Psoas muscle (tissue), 8 donors: ENCODE results near the gene GRID2IP. TPM values are rescaled to one million over a fixed set of nuclear protein-coding genes. Genes with fewer than 3 reads are reported as not detected.
"Not testable (repeated sequence)": the region's sequence is repeated elsewhere in the genome, so short reads cannot be mapped to it uniquely, and the experiment has no call there.

Experiments used
- ATAC-seq, 4 donors: fragments of 200-7000 bp; cut with Tn5 transposase; one replicate each; pipeline ENCODE4 v1.9.1; 2020; ENCODE audit warnings: moderate library complexity in 3 of 4, mild to moderate bottlenecking in 2 of 4
- DNase-seq, 2 donors: peaks; one replicate each; pipeline ENCODE4 v3.0.0-alpha.2; 2020
- H3K27ac ChIP-seq: fragments of 200-600 bp; one replicate; pipeline ENCODE4 v1.8.0; 2022
- H3K27me3 ChIP-seq, 3 donors: fragments of 200-600 bp in 1 of 3; one replicate each; pipeline versions ENCODE4 v1.6.1 to v1.8.0; 2013 to 2022; ENCODE audit warnings: low read length in 2 of 3, mild to moderate bottlenecking in 2 of 3, moderate library complexity in 1 of 3; ENCODE audit not compliant: insufficient read depth in 3 of 3
- H3K36me3 ChIP-seq, 2 donors: fragments of 200-600 bp in 1 of 2; one replicate each; pipeline versions ENCODE4 v1.6.1 to v1.8.0; 2013 to 2022; ENCODE audit warnings: low read depth in 1 of 2, mild to moderate bottlenecking in 1 of 2, moderate library complexity in 1 of 2; ENCODE audit not compliant: insufficient read depth in 1 of 2
- H3K4me1 ChIP-seq: fragments of 200-600 bp; one replicate; pipeline ENCODE4 v1.8.0; 2022
- H3K4me3 ChIP-seq: fragments of 200-600 bp; one replicate; pipeline ENCODE4 v1.8.0; 2022; ENCODE audit warnings: mild to moderate bottlenecking
- H3K9me3 ChIP-seq: fragments of 200-600 bp; one replicate; pipeline ENCODE4 v1.8.0; 2022
- CTCF ChIP-seq: fragments of 200-600 bp; IDR thresholded peaks from one replicate; pipeline ENCODE4 v1.8.0; 2022; ENCODE audit warnings: antibody characterized with exemption
- WGBS, 3 donors: extraction: QIAGEN DNeasy Blood & Tissue Kit; methylation state at CpG; one replicate each; pipeline versions ENCODE4 v1.1.6 to v1.1.7; 2013; 5-methylcytosine and 5-hydroxymethylcytosine counted together
- intact Hi-C, 2 donors: fragments of 100-400 bp; cut with DNase I; formaldehyde crosslinking; loops; one replicate each; pipeline versions ENCODE4 v1.11.0 to v1.14.2; 2022
- polyA plus RNA-seq, 3 donors: library from polyadenylated mRNA; stranded (reverse); fragments of 200-250 nt; gene quantifications; one replicate each; pipeline ENCODE4 v1.2.3, GENCODE V29; 2013
- total RNA-seq, 4 donors: library from RNA; stranded (reverse); fragmentation: NEBNext Ultra II Directional in 2 of 4; extraction: Animal tissue kit (Norgen Biotek cat#: 25700) in 2 of 4; gene quantifications; one replicate each; pipeline versions ENCODE4 v1.2.1 to v1.2.4, GENCODE V29; 2021 to 2023
- donor health status: healthy with polysubstance abuse.
- donor health status: DM: no; HTN: no; CAD: no; lungs with moderate emphysema.
- donor health status: Bipolar disorder and iron deficiency.
- donor health status: healthy.
- donor health status: DM: yes; HTN: yes; CAD: no.
- donor health status: DM: no; HTN: no; CAD: no.
- donor health status: DM: no; HTN: no; CAD: no.
- donor health status: DM: yes; HTN: yes; CAD: no.

Gene GRID2IP
- total and polyA plus RNA-seq, 7 donors = 0.01 to 0.06 (median 0.03) TPM; not detected in 4

DNA sequence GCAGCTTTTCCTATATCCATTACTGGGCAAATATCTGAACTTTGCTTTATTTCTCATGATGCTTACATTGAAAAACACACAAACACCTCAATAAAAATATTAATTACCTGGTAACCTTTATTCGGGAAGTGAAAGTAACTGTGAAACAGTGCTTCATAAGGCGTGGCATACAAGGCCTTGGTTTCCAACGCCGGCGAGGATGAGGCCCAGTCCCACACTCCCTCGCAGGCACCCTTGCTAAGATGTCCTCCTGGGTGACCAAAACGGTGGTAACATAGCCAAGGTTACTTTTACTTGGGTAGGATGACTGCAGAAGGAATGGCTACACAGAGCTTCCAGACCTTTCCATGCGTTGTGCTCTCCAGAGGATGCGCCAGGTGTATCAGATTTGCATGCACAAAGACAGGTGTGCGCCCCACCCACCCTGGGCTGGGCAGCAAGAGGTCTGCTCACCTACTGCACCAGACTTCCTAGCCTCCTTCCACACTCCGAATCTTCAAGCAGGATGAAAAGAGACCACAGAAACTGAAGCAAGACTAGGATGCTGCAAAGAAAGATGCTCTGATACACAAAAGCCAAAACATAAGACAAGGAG is 90.2 kb downstream of the GRID2IP start:
- 89 to 91% (median 89%) methylated on average over 11 of the region's 11 CpGs for WGBS, 3 donors

DNA sequence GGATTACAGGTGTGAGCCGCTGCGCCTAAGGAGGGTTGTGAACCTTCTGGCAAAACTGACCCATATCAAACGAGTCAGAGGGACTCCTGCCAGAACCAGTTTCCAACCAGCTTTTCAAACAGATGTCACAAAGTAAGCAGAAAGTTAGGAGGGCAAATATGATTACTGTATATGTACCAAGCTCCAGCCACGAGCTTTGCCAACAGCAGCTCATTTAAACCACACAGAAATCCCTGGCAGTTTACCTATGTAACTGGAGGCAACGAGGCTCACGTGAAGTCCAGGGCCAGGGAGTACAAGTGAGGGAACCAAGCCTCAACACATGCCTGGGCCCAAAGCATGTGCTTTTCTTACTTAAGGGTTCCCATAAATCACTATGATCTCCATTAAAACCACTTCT is 91.0 kb downstream of the GRID2IP start:
- Histone ChIP-seq H3K4me3 (no peak overlapping the region), H3K4me1 (no peaks in the 10 kb centered on the region), H3K27me3 (no peaks in the 10 kb centered on the region), H3K27ac (no peak overlapping the region), H3K36me3 (peaks cover 2 to 52% of the 10 kb centered on the region in 2 donors), H3K9me3 (no peaks in the 10 kb centered on the region)
- no peak for DNase-seq
- TF ChIP-seq CTCF = no peak
- no peak for ATAC-seq
- intact Hi-C loops = no loop called here
- 69 to 76% (median 72%) methylated on average over 6 of the region's 6 CpGs for WGBS, 3 donors

More for the DNA sequence above, 90.2 kb downstream of the GRID2IP start:
- ATAC-seq (no peak), DNase-seq (no peak)
- Histone ChIP-seq H3K4me1 (no peaks in the 10 kb centered on the region), H3K27me3 (no peaks in the 10 kb centered on the region), H3K9me3 (no peaks in the 10 kb centered on the region), H3K27ac (no peak overlapping the region), H3K4me3 (no peak overlapping the region), H3K36me3 (peaks cover 8 to 60% of the 10 kb centered on the region in 2 donors)
- intact Hi-C loops = no loop called here
- no peak for TF ChIP-seq CTCF

DNA sequence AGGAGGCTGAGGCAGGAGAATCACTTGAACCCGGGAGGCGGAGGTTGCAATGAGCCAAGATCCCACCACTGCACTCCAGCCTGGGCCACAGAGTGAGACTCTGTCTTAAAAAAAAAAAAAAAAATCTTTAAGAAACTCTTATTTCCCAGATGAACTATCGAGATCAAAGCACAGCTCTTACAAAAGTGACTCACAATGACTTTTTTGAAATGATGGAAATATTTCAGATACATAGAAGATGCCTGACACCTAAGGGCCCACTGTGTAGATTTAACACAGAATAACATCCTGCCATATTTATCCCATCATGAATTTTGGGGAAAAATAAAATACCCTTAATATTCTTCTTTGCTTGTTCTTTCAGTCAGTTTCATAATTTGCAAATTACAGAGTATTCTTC is 92.6 kb downstream of the GRID2IP start:
- H3K4me3 ChIP-seq, DNase-seq, H3K4me1 ChIP-seq, ATAC-seq, intact Hi-C loops, H3K9me3 ChIP-seq, H3K27me3 ChIP-seq, H3K27ac ChIP-seq: not testable (repeated sequence)
- peaks cover 2 to 36% of the 10 kb centered on the region in 2 donors for H3K36me3 ChIP-seq
- WGBS, 3 donors = 84 to 92% (median 87%) methylated on average over 3 of the region's 3 CpGs

- 66 to 80% (median 70%) methylated on average over 4 of the region's 4 CpGs for WGBS, 3 donors
- ATAC-seq = peak in 2 of 4 donors; percentile 12 to 27
- no peak for TF ChIP-seq CTCF
Observed at GRCh38 chr7:6453734-6454133, 97.5 kb downstream of the GRID2IP start.

DNA sequence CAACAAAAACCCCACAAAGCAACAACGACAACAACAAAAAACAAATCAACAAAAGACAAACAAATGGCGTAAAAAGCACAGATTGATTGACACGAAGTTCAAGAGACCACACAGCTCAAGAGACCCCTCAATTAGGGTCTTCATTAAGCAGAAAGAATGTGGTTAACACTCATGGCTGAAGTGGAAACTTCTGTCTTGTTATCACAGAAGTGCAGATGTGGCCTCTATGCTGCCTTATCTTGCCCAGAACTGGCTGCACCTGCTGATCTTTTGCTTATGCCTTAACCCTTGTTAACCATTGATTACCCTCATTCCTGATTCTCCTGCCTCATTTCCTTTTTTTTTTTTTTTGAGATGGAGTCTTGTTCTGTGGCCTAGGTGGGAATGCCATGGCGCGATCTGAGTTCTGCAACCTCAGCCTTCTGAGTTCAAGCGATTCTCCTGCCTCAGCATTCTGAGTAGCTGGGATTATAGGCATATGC is 100.0 kb downstream of the GRID2IP start:
- no peaks in the 10 kb centered on the region for H3K27me3 ChIP-seq
- no peak overlapping the region for H3K27ac ChIP-seq
- WGBS, 3 donors = 82 to 92% (median 91%) methylated on average over 6 of the region's 6 CpGs
- TF ChIP-seq CTCF = no peak
- H3K36me3 ChIP-seq = no peaks in the 10 kb centered on the region
- peaks cover 8% of the 10 kb centered on the region for H3K4me1 ChIP-seq
- ATAC-seq = no peak
- H3K4me3 ChIP-seq = no peak overlapping the region
- DNase-seq = no peak
- intact Hi-C loops = no loop called here
- no peaks in the 10 kb centered on the region for H3K9me3 ChIP-seq

More at GRCh38 chr7:6453734-6454133, 97.5 kb downstream of the GRID2IP start:
- intact Hi-C loops = no loop called here
- no peak overlapping the region for H3K4me3 ChIP-seq
- no peaks in the 10 kb centered on the region for H3K9me3 ChIP-seq
- H3K4me1 ChIP-seq = no peaks in the 10 kb centered on the region
- no peak overlapping the region for H3K27ac ChIP-seq
- no peaks in the 10 kb centered on the region for H3K36me3 ChIP-seq
- DNase-seq = no peak
- H3K27me3 ChIP-seq = no peaks in the 10 kb centered on the region

DNA sequence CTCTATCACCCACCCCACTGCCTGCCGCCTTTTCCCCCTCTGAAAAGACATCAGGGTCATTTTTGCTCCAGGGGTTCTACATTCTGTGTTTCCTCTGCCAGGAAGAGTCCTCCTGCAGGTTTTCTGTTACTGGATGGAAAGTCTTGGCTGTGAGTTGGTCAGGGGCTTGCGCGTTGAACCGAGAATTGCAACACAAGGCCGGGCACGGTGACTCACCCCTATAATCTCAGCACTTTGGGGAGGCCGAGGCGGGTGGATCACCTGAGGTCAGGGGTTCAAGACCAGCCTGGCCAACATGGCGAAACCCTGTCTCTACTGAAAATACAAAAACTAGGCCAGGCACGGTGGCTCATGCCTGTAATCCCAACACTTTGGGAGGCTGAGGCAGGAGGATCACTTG is 100.7 kb downstream of the GRID2IP start:
- 87 to 92% (median 91%) methylated on average over 7 to 9 of the region's 10 CpGs for WGBS, 3 donors

GRCh38 chr7:6449884-6450283 is 101.4 kb downstream of the GRID2IP start:
- H3K27me3 ChIP-seq, H3K4me3 ChIP-seq, H3K9me3 ChIP-seq, DNase-seq, intact Hi-C loops, H3K27ac ChIP-seq, ATAC-seq: not testable (repeated sequence)
- WGBS, 3 donors = 84 to 86% (median 86%) methylated on average over 7 to 11 of the region's 11 CpGs
- peaks cover 20% of the 10 kb centered on the region for H3K4me1 ChIP-seq
- peaks cover 0 to 11% of the 10 kb centered on the region in 2 donors for H3K36me3 ChIP-seq

More for the DNA sequence above, 100.7 kb downstream of the GRID2IP start:
- H3K27me3 ChIP-seq, H3K4me3 ChIP-seq, H3K36me3 ChIP-seq, H3K27ac ChIP-seq, DNase-seq, H3K9me3 ChIP-seq, ATAC-seq, intact Hi-C loops: not testable (repeated sequence)
- H3K4me1 ChIP-seq = peaks cover 13% of the 10 kb centered on the region
